ENCODE results near the gene YIPF4. TPM values are rescaled to one million over a fixed set of nuclear protein-coding genes. Genes with fewer than 3 reads are reported as not detected.
"Not testable (repeated sequence)": the region's sequence is repeated elsewhere in the genome, so short reads cannot be mapped to it uniquely, and the experiment has no call there.

Gene YIPF4
- total RNA-seq, 1 donor from 2014 or later: 21.6 TPM

DNA sequence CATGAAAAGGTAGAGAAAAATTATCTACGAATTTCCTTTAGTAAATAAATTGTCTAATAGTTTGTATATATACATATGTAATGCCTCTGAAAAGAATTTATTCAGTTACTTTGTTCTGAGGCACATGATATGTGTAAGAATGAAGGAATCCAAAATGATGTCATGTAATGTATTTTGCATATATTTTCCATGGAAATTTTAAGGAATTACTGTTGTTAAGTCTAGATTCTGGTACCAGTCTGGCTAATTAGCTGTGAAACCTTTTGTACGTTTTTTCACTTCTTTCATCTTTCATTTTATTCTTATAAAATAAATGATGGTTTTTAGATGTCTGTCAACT, 12.3 kb downstream of the YIPF4 start:
- H3K36me3 ChIP-seq (ENCODE audit: control insufficient read depth, insufficient read depth, low read length): no peaks in the 10 kb centered on the region
- no peak for DNase-seq (ENCODE audit: low read depth)
- TF ChIP-seq, protein P1, sequence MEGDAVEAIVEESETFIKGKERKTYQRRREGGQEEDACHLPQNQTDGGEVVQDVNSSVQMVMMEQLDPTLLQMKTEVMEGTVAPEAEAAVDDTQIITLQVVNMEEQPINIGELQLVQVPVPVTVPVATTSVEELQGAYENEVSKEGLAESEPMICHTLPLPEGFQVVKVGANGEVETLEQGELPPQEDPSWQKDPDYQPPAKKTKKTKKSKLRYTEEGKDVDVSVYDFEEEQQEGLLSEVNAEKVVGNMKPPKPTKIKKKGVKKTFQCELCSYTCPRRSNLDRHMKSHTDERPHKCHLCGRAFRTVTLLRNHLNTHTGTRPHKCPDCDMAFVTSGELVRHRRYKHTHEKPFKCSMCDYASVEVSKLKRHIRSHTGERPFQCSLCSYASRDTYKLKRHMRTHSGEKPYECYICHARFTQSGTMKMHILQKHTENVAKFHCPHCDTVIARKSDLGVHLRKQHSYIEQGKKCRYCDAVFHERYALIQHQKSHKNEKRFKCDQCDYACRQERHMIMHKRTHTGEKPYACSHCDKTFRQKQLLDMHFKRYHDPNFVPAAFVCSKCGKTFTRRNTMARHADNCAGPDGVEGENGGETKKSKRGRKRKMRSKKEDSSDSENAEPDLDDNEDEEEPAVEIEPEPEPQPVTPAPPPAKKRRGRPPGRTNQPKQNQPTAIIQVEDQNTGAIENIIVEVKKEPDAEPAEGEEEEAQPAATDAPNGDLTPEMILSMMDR (IDR thresholded peaks at IDR 0.05; ENCODE audit: insufficient read depth, low read length, poor library complexity, severe bottlenecking): no peak
- H3K4me3 ChIP-seq (ENCODE audit: low read depth, low read length): no peak overlapping the region
- H3K27me3 ChIP-seq (ENCODE audit: control insufficient read depth, insufficient read depth, low read length): no peaks in the 10 kb centered on the region

DNA sequence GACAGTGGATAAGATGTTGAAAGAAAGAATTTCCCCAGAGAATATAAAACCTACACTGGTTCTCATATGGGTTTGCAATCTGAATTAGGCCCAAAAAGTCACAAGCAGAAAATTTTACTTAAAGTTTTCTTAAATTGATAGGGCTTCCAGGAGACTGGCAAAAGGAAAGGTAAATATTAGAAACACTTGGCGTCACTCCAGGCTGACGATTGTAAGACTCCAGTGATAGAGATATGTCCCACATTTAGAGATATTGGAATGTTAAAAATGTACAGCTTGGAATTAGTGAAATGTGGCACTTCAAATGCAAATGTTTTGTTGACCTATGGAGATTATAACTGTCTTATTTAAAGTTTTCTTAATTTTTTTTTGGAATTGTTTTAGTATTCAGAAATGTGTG, 14.0 kb downstream of the YIPF4 start:
- no peak overlapping the region for H3K4me3 ChIP-seq (ENCODE audit: low read depth, low read length)
- no peak for DNase-seq (ENCODE audit: low read depth)
- TF ChIP-seq, protein P1 (IDR thresholded peaks at IDR 0.05; ENCODE audit: insufficient read depth, low read length, poor library complexity, severe bottlenecking): no peak
- no peaks in the 10 kb centered on the region for H3K27me3 ChIP-seq (ENCODE audit: control insufficient read depth, insufficient read depth, low read length)
- no peaks in the 10 kb centered on the region for H3K36me3 ChIP-seq (ENCODE audit: control insufficient read depth, insufficient read depth, low read length)

DNA sequence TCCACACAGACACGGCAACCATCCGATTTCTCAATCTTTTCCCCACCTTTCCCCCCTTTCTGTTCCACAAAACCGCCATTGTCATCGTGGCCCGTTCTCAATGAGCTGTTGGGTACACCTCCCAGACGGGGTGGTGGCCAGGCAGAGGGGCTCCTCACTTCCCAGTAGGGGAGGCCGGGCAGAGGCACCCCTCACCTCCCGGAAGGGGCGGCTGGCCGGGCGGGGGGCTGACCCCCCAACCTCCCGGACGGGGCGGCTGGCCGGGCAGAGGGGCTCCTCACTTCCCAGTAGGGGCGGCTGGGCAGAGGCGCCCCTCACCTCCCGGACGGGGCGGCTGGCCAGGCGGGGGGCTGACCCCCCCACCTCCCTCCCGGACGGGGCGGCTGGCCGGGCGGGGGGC, 15.8 kb downstream of the YIPF4 start:
- DNase-seq (ENCODE audit: low read depth); H3K4me3 ChIP-seq (ENCODE audit: low read depth, low read length); H3K27me3 ChIP-seq (ENCODE audit: control insufficient read depth, insufficient read depth, low read length); H3K36me3 ChIP-seq (ENCODE audit: control insufficient read depth, insufficient read depth, low read length): not testable (repeated sequence)

DNA sequence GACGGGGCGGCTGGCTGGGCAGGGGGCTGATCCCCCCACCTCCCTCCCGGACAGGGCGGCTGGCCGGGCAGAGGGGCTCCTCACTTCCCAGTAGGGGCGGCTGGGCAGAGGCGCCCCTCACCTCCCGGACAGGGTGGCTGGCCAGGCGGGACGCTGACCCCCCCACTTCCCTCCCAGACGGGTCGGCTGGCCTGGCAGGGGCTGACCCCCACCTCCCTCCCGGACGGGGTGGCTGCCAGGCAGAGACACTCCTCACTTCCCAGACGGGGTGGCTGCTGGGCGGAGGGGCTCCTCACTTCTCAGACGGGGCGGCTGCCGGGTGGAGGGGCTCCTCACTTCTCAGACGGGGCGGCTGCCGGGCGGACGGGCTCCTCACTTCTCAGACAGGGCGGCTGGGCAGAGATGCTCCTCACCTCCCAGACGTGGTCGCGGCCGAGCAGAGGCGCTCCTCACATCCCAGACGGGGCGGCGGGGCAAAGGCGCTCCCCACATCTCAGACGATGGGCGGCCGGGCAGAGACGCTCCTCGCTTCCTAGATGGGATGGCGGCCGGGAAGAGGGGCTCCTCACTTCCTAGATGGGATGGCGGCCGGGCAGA, 16.4 kb downstream of the YIPF4 start:
- not testable (repeated sequence) for DNase-seq (ENCODE audit: low read depth); H3K4me3 ChIP-seq (ENCODE audit: low read depth, low read length); H3K27me3 ChIP-seq (ENCODE audit: control insufficient read depth, insufficient read depth, low read length); H3K36me3 ChIP-seq (ENCODE audit: control insufficient read depth, insufficient read depth, low read length)

DNA sequence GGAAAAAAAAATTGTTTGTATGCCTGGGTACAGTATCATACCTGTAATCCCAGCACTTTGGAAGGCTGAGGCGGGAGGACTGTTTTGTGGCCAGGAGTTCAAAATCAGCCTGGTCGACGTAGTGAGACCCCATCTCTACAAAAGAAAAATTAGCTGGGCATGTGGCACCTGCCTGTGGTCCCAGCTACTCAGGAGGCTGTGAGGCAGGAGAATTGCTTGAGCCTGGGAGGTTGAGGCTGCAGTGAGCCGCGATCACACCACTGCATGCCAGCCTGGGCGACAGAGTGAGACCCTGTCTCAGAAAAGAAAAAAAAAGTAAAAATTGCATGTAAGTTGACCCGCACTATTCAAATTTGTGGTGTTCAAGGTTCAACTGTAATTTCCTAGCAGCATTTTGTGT, 32.9 kb downstream of the YIPF4 start:
- TF ChIP-seq, protein P1 (IDR thresholded peaks at IDR 0.05; ENCODE audit: insufficient read depth, low read length, poor library complexity, severe bottlenecking): no peak
- H3K36me3 ChIP-seq (ENCODE audit: control insufficient read depth, insufficient read depth, low read length): no peaks in the 10 kb centered on the region
- H3K4me3 ChIP-seq (ENCODE audit: low read depth, low read length): no peak overlapping the region
- no peak for DNase-seq (ENCODE audit: low read depth)
- no peaks in the 10 kb centered on the region for H3K27me3 ChIP-seq (ENCODE audit: control insufficient read depth, insufficient read depth, low read length)

DNA sequence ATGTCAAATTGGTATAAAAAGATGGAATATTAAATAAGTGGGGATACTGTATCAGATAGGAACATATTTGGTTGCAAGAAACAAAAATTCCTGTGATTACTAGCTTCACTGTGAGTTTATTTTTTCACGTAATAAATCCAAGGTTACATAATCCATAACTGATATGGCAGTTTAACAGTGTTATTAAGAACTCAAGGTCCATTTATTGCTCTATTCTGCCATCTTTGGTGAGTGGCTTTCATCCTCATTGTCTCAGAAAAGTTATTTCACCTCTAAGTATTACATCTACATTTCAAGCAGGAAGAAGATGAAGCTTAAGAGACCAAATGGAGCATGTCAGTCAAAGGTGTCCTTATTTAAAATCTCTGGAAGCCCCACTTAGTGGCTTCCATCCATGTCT, 37.2 kb downstream of the YIPF4 start:
- TF ChIP-seq, protein P1 (IDR thresholded peaks at IDR 0.05; ENCODE audit: insufficient read depth, low read length, poor library complexity, severe bottlenecking): no peak
- H3K27me3 ChIP-seq (ENCODE audit: control insufficient read depth, insufficient read depth, low read length): no peaks in the 10 kb centered on the region
- no peak overlapping the region for H3K4me3 ChIP-seq (ENCODE audit: low read depth, low read length)
- DNase-seq (ENCODE audit: low read depth): no peak
- H3K36me3 ChIP-seq (ENCODE audit: control insufficient read depth, insufficient read depth, low read length): no peaks in the 10 kb centered on the region

DNA sequence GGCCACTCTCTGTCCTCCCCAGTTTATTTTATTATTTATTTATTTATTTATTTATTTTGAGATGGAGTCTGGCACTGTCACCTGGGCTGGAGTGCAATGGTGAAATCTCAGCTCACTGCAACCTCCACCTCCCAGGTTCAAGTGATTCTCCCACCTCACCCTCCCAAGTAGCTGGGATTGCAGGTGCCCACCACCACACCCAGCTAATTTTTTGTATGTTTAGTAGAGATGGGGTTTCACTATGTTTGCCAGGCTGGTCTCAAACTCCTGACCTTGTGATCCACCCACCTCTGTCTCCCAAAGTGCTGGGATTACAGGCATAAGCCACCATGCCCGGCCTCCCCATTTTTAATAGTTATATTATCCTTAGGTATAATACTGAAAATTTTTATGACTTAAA, 51.0 kb downstream of the YIPF4 start:
- H3K36me3 ChIP-seq (ENCODE audit: control insufficient read depth, insufficient read depth, low read length); H3K4me3 ChIP-seq (ENCODE audit: low read depth, low read length): not testable (repeated sequence)

DNA sequence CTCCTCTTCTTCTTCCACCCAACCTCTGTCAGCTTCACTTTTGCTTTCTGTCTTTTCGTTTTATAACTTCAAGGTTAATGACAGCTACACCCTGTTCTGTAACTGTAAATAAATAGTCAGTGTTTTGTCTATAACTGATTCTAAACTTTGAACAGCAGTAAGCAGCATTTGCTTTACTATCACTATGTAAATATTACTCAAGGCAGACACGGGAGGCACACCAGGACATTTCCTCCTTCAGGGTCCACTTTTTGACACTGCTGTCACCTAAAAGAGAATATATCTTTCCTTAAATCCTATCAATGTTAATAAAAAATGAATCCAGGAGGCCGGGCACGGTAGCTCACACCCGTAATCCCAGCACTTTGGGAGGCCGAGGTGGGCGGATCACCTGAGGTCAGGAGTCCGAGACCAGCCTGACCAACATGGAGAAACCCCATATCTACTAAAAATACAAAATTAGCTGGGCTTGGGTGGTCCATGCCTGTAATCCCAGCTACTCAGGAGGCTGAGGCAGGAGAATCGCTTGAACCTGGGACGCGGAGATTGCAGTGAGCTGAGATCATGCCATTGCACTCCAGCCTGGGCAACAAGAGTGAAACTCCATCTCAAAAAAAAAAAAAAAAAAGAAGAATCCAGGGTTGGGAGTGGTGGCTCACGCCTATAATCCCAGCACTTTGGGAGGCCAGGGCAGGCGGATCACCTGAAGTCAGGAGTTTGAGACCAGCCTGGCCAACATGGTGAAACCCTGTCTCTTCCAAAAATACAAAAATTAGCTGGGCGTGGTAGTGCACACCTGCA, 51.7 kb downstream of the YIPF4 start:
- not testable (repeated sequence) for DNase-seq (ENCODE audit: low read depth); H3K27me3 ChIP-seq (ENCODE audit: control insufficient read depth, insufficient read depth, low read length); H3K36me3 ChIP-seq (ENCODE audit: control insufficient read depth, insufficient read depth, low read length); H3K4me3 ChIP-seq (ENCODE audit: low read depth, low read length)

More for the DNA sequence above, 51.0 kb downstream of the YIPF4 start:
- not testable (repeated sequence) for DNase-seq (ENCODE audit: low read depth); H3K27me3 ChIP-seq (ENCODE audit: control insufficient read depth, insufficient read depth, low read length)
